Subcutaneous abdominal adipose tissue (tissue), 5 donors: ENCODE results near the gene ZNF148.

Experiments
- H3K27ac ChIP-seq: one replicate; pipeline ENCODE4 v1.7.0; 2013; ENCODE audit warnings: low read depth, mild to moderate bottlenecking, inconsistent platforms, low read length, moderate library complexity
- H3K27me3 ChIP-seq, 5 donors: one replicate each; pipeline ENCODE4 v1.7.0; 2013; ENCODE audit warnings: low read length in 5 of 5, inconsistent platforms in 1 of 5; ENCODE audit not compliant: control insufficient read depth in 5 of 5, insufficient read depth in 4 of 5
- H3K36me3 ChIP-seq, 5 donors: one replicate each; pipeline ENCODE4 v1.7.0; 2013; ENCODE audit warnings: low read length in 5 of 5; ENCODE audit not compliant: control insufficient read depth in 5 of 5, insufficient read depth in 5 of 5
- H3K4me1 ChIP-seq, 5 donors: one replicate each; pipeline ENCODE4 v1.7.0; 2013; ENCODE audit warnings: low read length in 5 of 5, mild to moderate bottlenecking in 3 of 5, moderate library complexity in 1 of 5; ENCODE audit not compliant: control insufficient read depth in 5 of 5, insufficient read depth in 5 of 5
- H3K4me3 ChIP-seq, 5 donors: one replicate each; pipeline ENCODE4 v1.7.0; 2013; ENCODE audit warnings: low read length in 5 of 5, low read depth in 1 of 5
- H3K9ac ChIP-seq, 5 donors: one replicate each; pipeline ENCODE4 v1.7.0; 2013; ENCODE audit warnings: low read length in 5 of 5, mild to moderate bottlenecking in 4 of 5, moderate library complexity in 3 of 5
- H3K9me3 ChIP-seq, 5 donors: one replicate each; pipeline ENCODE4 v1.7.0; 2013; ENCODE audit warnings: low read length in 5 of 5; ENCODE audit not compliant: control insufficient read depth in 5 of 5
- donor health status: healthy.
- donor health status: healthy.
- donor health status: healthy.
- donor health status: healthy.
- donor health status: healthy.

Gene ZNF148

DNA sequence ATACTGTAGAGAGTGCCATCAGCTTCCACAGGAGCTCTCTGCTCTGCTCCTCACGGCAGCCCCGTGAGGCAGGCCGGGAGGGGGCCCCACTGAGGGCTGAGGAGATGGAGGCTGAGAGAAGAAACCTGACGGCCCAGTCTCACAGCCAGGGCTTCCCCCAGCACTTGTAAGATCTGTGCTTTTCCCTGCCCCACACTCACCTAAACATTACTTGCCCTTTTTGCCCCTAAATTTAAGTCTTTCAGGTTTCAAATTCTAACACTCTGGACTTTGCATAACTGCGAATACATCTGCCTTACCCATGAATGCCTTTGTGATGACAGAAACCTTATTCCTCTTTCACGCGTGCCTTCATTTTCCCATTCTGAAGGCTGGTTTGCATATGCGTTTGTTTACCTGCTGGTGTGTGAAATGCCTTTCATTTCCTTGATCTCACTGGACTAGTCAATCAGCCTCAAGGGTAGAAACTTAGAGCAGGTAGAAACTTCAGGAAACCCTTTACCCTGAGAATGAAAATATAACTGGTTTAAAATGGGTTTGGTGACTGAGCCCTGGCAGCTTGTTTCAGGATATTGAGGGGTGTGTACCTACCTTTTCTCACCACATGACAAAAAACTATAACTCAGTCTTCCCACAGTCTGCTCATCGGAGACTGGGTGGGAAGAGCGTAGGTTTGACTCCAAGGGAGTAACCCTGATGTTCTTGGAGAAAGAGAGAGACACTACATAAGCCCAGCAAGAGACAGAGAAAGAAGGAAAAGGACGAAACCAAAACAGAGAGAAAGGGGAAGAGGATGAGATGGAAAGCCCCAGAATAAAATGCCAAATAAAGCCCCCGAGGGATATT lies 182.7 kb downstream of the ZNF148 start:
- Histone ChIP-seq H3K4me1 (no peaks in the 10 kb centered on the region), H3K27ac (no peak overlapping the region), H3K9me3 (no peaks in the 10 kb centered on the region), H3K9ac (no peak overlapping the region), H3K27me3 (peaks cover 0 to 3% (median 0%) of the 10 kb centered on the region in 5 donors), H3K4me3 (no peak overlapping the region), H3K36me3 (no peaks in the 10 kb centered on the region)

DNA sequence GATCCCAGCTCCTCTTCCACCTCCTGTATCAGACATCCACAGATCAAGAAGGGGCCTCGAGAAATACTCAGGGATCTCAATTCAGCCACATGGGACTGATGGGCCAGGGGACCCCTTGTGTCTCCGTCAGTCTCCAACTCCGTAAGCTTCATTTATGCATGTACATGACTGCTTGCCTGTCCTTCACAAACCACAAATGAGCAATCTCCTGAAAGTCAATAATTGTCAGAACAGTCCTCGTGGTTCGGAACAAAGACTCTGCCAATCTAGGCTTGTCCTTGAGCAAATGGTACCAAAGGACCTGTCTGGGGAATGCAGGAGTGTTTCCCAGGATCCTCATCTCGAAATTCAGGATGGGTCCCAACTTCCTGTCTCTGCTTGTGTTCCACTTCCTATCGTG lies 183.4 kb downstream of the ZNF148 start:
- no peaks in the 10 kb centered on the region for H3K4me1 ChIP-seq
- no peaks in the 10 kb centered on the region for H3K9me3 ChIP-seq
- H3K27ac ChIP-seq = no peak overlapping the region
- H3K4me3 ChIP-seq = no peak overlapping the region
- H3K27me3 ChIP-seq = peaks cover 0 to 3% (median 0%) of the 10 kb centered on the region in 5 donors
- no peak overlapping the region for H3K9ac ChIP-seq
- H3K36me3 ChIP-seq = no peaks in the 10 kb centered on the region

DNA sequence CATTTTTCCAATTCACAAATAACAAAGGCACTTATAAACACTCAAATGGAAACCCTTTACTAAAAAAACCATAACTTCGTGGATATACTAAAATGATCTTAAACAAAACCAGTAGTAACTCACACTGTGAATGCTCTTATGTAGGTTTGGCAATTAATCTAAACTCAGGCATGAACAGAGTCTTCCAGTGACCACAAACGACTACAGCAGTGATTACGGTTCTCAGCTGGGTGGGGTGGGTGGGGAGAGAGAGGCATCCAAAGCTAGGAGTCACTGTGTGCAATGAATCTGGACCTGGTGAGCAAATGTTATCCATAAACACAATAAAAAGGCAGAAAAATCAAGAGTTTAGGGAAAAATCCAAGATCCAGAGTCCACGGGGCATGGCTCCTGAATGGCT lies 183.9 kb downstream of the ZNF148 start:
- no peaks in the 10 kb centered on the region for H3K36me3 ChIP-seq
- peaks cover 0 to 3% (median 0%) of the 10 kb centered on the region in 5 donors for H3K27me3 ChIP-seq
- no peak overlapping the region for H3K4me3 ChIP-seq
- no peak overlapping the region for H3K27ac ChIP-seq
- peaks cover 0 to 2% (median 0%) of the 10 kb centered on the region in 5 donors for H3K4me1 ChIP-seq
- no peaks in the 10 kb centered on the region for H3K9me3 ChIP-seq
- no peak overlapping the region for H3K9ac ChIP-seq

DNA sequence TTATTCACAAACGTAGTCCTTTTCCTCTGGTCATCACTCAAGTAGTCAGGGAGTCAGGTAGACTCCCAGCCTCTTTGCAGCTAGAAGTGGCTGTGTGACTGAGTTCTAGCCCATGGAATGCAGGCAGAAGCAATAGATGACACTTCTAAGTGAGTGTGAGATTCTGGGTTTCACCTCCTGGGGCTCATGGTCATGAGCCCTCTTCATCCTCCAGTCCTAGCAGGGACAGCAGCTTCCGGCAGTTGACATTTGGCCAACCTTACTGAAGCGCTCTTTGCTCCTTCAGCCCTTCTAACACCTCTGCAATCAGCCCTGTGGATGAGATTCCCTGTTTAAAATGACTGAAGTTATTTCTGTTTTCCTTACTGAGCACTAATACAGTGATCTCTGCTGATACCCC lies 184.3 kb downstream of the ZNF148 start:
- no peak overlapping the region for H3K9ac ChIP-seq
- no peaks in the 10 kb centered on the region for H3K36me3 ChIP-seq
- no peak overlapping the region for H3K4me3 ChIP-seq
- no peaks in the 10 kb centered on the region for H3K9me3 ChIP-seq
- peaks cover 0 to 3% (median 0%) of the 10 kb centered on the region in 5 donors for H3K27me3 ChIP-seq
- peaks cover 0 to 3% (median 0%) of the 10 kb centered on the region in 5 donors for H3K4me1 ChIP-seq
- H3K27ac ChIP-seq = no peak overlapping the region

DNA sequence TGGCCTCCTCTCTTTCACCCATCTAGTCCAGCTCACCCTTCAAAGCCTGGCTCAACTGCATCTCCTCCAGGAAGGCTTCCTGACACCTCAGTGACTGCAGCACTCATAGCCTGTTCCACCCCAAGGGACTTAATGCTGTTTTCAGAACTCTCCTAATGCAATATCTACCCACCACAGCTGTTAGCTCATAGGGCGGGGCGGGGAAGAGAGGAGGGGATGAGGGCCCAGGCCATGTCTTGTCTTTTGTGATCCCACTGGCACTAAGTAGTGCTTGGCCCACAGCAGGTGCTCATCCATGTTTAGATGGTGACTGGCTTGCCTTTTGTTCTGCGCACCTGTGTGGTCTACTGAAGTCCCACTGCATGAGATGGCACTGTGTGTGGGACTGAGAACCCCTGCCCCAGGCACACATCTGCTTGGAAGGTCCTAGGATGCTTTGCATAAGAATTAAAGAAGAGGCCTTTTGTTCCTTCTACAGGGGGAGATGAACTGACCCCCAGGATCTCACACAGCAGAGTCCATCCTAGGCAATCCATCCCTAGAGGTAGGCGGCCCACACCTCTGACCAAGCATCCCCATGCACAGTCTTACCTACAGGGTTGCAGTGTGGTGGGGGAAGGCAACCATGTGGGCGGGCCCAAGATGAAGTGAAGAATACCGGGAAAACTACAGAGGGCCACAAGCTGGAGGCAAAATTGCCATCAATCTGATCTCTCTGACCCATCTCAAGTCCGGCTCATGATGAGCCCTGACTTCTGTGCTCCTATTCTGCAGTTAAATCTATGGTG lies 185.6 kb downstream of the ZNF148 start:
- peaks cover 0 to 3% (median 0%) of the 10 kb centered on the region in 5 donors for H3K4me1 ChIP-seq
- H3K4me3 ChIP-seq = no peak overlapping the region
- no peaks in the 10 kb centered on the region for H3K36me3 ChIP-seq
- H3K27ac ChIP-seq = no peak overlapping the region
- H3K27me3 ChIP-seq = peaks cover 0 to 3% (median 0%) of the 10 kb centered on the region in 5 donors
- no peak overlapping the region for H3K9ac ChIP-seq
- no peaks in the 10 kb centered on the region for H3K9me3 ChIP-seq

DNA sequence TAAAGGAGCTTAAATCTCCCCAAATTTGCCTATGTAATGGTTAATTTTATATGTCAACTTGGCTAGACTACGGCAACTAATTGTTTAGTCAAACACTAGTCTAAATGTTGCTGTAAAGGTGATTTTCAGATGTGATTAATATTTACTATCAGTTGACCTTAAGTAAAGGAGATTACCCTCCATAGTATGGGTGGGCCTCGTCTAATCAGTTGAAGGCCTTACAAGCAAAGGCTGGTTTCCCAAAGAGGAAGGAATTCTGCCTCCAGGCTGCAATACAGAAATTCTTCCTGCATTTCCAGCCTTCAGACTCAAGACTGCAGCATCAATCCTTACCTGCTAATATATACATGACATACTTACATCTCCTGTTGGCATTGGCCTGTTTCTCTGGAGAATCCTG lies 186.2 kb downstream of the ZNF148 start:
- no peaks in the 10 kb centered on the region for H3K9me3 ChIP-seq
- peaks cover 0 to 2% (median 0%) of the 10 kb centered on the region in 5 donors for H3K27me3 ChIP-seq
- H3K4me1 ChIP-seq = peaks cover 0 to 3% (median 0%) of the 10 kb centered on the region in 5 donors
- no peak overlapping the region for H3K9ac ChIP-seq
- no peak overlapping the region for H3K4me3 ChIP-seq
- H3K27ac ChIP-seq = no peak overlapping the region
- H3K36me3 ChIP-seq = no peaks in the 10 kb centered on the region

DNA sequence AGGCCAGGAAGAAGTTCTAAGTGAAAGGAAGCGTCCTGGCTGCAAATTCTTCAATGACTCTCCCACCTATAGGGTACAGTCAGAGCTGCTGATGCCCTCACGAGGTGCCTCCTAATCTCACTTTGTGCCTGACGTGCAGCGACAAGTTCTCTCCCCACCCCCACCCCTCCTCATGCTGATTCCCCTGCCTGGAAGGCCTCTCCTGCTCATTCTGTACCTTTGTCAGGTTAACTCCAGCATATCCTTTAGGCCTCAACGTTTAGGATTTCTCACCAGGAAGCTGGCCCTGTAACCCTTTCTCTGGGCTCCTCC lies 187.6 kb downstream of the ZNF148 start:
- Histone ChIP-seq H3K4me3 (no peak overlapping the region), H3K9ac (no peak overlapping the region), H3K27ac (no peak overlapping the region), H3K9me3 (no peaks in the 10 kb centered on the region), H3K4me1 (peaks cover 0 to 3% (median 0%) of the 10 kb centered on the region in 5 donors), H3K27me3 (no peaks in the 10 kb centered on the region), H3K36me3 (no peaks in the 10 kb centered on the region)

DNA sequence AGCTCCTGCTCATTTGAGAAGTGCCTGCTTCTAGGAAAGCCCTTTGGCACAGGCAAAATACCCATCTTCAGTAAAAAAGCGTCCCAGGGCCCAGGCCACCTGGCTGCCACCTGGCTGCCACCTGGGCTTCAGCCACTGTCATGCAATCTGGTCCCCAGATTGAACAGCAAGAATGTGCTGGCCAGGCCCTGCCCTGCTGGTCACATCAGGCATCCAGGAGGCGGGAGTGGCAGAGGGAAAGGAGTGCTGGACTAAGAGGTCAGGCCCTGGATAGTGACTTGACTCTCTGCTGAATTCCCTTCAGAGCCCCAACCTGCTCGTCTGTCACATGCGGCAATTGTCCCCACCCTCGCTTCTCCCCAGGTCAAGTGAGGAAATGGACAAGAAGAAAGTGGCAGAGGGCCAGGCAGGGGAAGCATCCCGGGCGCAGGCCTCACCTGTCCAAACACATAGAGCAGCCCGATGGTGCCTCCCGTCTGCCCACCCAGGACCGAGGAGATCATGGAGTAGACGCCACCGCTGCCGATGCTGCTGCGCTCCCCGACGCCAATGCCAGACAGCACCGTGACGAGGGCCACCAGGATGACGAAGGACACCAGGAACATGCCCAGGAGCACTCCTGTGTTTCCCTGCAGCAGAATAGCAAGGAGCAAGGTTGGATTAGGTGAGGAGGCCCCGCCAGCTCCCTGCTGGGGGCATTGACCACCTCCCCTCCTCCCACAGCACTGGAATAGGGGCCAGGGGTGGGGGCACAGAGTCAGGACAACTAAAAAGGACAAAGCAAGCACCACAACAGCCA lies 188.1 kb downstream of the ZNF148 start:
- Histone ChIP-seq H3K27me3 (no peaks in the 10 kb centered on the region), H3K9ac (no peak overlapping the region), H3K4me1 (peaks cover 0 to 3% (median 0%) of the 10 kb centered on the region in 5 donors), H3K36me3 (no peaks in the 10 kb centered on the region), H3K9me3 (no peaks in the 10 kb centered on the region), H3K4me3 (no peak overlapping the region), H3K27ac (no peak overlapping the region)

DNA sequence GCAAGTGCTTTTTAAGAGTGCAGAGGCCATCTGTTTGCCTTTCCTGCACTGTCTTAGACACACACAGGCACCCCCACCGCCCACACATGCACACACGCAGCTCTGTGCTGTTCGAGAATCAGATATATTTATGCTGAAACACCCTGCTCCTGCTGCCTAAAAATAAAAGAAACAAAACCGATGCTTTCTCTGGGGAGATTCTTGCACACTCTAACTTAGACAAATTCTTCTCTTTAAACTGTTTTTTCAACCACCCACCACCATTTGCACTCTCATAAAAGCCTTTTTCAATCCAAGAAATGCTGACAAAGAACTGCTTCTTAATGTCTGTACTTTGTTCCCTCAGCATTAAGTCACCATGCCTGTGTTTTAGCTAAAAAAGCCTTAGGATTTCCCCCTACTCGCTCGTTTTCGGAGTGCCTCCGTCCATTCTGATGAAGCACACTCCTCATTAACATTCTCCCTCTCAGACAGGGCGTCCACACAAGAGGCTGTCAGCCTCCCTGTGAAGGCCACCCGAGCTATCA lies 188.8 kb downstream of the ZNF148 start:
- Histone ChIP-seq H3K9ac (no peak overlapping the region), H3K27ac (no peak overlapping the region)

More for the DNA sequence above, 188.8 kb downstream of the ZNF148 start:
- Histone ChIP-seq H3K27me3 (no peaks in the 10 kb centered on the region), H3K9me3 (no peaks in the 10 kb centered on the region), H3K4me3 (no peak overlapping the region), H3K4me1 (peaks cover 0 to 3% (median 0%) of the 10 kb centered on the region in 5 donors), H3K36me3 (no peaks in the 10 kb centered on the region)
